NCI-H226 (cell line): ENCODE measurements around the gene OR1F1.
"Not testable (repeated sequence)": the region's sequence is repeated elsewhere in the genome, so short reads cannot be mapped to it uniquely, and the experiment has no call there.

Experiments used
- DNase-seq: peaks from one replicate; pipeline ENCODE4 v3.0.0-alpha.2; 2015

The OR1F1 gene

DNA sequence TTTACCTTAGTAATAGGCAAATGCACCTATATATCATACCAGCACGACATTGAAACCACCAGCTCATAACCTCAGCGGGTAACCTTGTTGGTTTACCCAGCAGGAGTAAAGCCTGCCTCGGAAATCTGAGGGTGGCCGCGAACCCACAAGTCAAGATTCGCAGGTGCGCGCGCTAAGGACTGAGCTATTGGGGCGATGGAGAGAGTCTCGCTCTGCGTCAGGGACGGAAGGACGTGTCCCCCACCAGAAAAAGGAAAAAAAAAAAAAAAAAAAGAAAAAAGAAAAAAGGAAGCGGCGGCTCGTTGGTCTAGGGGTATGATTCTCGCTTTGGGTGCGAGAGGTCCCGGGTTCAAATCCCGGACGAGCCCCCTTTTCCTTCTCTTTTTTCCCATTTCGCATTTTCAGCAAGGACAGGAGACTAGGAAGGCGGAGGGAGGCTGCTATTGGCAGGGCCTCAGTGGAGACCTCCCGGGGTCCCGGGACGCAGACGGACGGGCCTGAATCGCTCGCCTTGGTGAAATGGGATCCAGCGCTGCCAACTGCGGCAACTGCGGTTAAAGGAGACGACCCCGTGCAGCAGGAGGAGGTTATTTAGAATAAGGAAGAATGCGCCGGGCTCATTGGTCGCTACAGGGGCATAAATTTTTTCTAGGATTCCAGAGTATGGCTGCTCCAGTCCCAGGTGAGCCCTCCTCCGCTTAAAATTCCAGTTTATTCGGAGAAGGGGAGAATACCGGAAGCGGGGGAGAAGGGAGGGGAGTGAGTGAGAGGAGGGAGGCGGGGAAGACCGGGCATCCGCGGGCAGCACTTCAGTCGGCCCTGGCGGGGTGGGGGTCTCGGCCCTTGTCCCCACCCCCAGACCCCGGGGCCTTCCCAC lies at the start of gene OR1F1:
OR1F1 (plus strand) TSS at position 407 of the 877 bp plus-strand sequence.
- peak; percentile 89 for DNase-seq

DNA sequence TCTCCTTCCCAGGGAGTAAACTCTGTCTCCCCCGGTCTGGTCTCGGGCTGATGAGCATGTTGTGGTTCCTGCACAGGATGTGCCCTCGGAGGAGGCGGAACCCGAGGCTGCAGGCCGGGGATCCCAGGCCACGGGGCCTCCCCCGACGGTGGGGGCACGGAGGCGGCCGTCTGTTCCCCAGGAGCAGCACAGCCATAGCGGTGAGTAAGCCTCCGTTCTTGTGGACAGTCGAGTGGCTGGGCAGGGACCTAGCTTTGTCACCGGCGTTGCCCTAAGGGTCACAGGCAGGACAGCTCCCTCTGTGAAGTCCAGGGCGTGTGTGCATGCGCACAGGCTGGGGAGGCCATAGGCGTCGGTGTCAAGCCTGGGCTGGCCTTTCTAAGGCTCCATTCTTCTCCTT lies 49.7 kb upstream of the OR1F1 start:
- DNase-seq: no peak

DNA sequence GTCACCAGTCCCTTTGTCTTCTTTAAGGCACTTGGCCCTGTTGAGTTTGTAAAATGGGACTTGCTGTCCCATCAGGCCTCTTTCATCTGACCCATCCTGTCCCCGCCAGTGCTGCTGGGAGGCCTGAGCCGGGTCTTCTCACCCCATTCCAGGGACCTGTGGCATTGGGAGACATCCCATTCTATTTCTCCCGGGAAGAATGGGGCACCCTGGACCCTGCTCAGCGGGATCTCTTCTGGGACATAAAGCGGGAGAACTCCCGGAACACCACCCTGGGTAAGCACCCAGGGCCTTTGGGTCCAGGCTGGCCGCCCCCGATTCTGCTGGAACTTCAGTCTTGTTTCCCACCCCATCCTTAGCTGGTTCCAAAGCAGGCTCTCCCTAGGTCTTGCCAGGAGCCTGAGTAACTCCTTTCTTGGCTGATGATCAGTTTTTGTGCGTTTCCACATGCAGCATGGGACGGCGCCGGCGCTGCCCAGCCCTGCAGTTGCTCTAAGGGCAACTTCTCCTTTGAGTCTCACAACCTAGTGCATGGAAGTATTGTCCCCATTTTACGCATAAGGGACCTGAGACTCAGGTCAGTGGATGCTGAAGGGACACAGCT lies 49.1 kb upstream of the OR1F1 start:
- no peak for DNase-seq

DNA sequence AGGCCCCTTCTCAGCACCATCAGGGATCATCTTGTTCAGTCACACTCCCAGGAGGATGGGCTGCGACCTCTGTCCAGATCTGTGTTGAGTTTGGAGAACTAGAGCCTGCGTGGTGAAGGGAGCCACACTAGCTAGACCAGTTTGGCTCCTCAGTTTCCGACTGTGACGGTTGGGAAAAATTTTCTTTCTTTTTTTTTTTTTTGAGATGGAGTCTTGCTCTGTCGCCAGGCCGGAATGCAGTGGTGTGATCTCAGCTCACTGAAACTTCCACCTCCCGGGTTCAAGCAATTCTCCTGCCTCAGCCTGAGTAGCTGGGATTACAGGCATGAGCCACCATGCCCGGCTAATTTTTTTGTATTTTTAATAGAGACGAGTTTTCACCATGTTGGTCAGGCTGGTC lies 48.4 kb upstream of the OR1F1 start:
- not testable (repeated sequence) for DNase-seq

DNA sequence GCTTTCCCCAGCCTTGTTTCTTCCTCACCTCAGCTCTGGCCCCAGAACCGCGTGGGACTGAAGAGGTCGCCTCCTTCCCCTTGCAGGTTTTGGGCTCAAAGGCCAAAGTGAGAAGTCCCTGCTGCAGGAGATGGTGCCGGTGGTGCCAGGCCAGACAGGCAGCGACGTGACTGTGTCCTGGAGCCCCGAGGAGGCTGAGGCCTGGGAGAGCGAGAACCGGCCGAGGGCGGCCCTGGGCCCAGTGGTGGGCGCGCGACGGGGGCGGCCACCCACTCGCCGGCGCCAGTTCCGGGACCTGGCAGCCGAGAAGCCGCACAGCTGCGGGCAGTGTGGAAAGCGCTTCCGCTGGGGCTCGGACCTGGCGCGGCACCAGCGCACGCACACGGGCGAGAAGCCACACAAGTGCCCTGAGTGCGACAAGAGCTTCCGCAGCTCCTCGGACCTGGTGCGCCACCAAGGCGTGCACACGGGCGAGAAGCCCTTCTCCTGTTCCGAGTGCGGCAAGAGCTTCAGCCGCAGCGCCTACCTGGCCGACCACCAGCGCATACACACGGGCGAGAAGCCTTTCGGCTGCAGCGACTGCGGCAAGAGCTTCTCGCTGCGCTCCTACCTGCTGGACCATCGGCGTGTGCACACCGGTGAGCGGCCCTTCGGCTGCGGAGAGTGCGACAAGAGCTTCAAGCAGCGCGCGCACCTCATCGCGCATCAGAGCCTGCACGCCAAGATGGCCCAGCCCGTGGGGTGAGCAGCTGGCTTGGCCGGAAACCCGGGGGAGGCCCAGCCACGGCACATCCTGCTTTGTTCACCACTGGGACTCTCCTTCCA lies 47.2 kb upstream of the OR1F1 start:
- DNase-seq: no peak

DNA sequence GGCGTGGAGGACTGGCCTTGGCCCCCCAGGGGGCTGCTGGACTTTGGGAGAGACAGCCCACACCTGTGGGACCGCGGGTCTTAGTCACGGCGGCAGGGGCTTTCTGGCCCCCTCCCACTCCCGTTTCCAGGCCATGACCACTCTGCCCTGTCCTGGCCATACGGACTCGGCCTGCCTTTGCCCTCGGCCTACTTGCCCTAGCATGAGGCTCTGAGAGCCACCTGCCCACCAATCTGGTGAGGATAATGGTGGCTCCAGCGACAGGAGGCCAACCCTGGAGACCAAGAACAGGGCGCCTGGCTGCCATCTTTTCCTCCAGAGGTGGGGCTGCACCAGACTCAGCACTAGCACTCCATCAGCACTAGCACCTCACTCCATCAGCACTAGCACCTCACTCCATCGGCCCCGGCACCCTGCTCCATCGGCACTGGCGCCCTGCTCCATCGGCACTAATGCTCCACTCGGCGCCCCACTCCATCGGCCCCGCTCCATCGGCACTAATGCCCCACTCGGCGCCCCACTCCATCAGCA lies 46.2 kb upstream of the OR1F1 start:
- DNase-seq: no peak

DNA sequence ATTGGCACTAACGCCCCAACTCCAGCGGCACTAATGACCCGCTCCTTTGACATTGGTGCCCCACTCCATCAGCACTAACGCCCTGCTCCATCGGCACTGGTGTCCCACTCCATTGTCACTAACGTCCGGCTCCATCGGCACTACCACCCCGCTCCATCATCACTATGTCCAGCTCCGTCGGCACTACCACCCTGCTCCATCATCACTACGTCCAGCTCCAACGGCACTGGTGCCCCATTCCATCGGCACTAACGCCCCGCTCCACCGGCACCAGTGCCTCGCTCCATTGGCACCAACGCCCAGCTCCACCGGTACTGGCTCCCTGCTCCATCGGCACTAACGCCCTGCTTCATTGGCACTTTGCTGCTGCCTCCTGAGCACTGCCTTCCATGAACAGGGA lies 45.7 kb upstream of the OR1F1 start:
- DNase-seq: no peak

DNA sequence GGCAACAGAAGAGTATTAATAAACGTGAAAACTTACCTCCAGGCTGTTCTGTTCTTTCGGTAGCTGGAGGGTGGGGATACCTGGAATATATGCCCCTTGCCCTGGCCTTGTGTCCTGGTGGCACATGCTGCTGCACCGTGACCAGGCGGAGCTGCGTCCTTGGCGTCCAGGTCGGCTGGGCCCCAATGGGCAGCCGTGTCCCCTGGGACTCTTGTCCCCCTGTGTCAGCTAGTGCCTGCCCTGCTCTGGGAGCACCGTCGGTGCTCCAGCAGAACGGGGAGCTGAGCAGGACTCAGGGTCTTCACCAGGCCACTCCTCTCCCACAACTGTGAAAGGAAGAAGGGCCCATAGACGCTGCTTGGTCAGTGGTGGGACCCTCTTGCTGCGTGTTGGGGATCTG lies 45.2 kb upstream of the OR1F1 start:
- DNase-seq: no peak

DNA sequence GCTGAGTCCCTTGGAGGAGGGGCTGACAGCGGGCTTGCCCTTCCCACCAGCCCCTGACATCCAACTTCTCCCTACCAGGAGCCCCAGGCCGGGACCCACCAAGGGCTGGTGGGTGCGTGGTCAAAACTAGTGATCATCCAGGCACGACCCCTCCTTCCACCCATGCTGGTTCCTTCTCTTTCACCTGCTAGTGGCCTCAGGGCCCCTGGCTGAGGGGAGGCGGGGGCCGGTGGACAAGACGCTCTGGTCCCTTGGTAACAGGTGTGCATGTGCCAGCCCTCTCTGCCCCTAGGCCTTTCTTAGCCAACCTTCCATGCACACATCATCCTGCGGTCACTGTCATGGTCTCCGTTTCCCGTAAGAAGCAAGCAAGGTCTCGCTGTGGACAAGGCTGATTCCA lies 44.8 kb upstream of the OR1F1 start:
- DNase-seq: no peak

DNA sequence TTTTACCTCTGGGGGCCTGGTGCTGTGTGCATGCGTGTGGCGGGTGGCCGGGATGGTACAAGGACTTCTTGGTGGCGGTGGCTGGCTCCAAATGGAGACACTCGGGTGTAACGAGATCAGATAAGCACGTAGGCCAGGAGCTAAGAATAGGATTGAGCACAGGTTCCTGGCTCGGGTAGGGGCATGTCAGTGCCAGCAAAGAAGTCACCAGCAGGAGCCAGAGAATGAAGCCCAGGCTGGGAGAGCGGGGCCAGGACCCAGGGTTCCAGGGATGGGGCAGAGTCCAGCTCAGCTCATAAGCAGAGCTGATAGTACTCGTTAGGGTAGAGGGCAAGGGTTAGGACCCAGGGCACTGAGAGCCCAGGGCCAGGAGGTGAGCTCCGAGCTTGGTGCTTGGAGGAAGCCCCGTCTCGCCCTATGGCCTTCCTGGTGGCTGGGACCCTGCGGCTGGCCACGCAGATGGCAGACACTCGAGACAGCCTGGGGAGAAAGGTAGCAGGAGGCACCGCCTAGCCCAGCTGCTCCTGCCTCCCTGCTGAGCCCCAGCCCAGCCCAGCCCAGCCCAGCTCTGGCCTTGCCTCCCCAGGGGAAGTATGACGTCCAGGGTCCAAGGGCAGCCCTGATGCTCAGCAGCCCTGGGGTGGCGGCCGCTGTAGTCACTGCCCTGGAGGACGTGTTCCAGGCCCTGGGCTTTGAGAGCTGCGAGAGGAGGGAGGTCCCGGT lies 44.2 kb upstream of the OR1F1 start:
- DNase-seq: no peak

DNA sequence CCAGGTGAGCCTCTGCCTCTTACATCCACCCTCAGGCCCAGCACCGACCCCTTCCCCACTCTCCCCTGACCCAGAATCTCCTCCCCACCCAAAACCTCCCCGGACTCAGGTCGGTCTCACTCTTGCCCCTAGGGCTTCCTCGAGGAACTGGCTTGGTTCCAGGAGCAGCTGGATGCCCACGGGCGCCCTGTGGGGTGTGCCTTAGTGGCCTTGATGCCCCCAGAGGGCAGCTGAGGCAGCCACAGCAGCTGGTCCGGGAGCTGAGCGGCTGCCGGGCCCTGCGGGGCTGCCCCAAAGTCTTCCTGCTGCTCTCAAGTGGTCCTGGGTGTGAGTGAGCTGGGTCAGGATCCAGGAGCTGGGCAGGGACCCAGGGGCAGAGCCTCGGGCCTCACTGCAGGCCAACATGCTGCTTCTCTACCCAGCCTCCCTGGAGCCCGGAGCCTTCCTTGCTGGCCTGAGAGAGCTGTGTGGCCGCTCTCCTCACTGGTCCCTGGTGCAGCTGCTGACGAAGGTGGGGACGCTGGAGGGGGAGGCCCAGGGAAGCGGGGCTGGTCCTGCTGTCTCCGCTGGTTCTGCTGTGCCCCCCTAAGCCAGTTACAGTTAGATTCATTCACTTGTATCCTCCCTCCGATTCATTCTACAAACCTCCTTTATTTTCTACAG lies 43.6 kb upstream of the OR1F1 start:
- DNase-seq: no peak

DNA sequence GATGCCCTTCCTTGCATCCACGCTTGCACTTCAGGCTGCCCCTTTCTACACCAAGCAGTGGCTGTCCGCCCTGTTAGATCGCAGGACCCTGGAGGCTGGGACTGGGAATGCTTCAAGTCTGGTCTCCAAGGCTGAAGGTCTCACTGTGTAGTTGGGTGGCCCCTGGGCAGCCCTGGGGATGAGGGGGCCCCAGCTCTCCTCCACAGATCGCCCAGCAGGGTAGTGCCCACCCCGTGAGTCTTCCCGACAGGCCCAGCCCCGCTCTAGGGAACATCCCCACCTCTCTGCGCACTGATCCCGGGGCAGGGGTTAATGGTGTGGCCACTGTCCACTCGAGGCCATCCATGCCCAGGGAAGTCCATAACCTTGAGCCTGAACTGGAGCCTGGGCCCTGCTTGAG lies 42.9 kb upstream of the OR1F1 start:
- no peak for DNase-seq

DNA sequence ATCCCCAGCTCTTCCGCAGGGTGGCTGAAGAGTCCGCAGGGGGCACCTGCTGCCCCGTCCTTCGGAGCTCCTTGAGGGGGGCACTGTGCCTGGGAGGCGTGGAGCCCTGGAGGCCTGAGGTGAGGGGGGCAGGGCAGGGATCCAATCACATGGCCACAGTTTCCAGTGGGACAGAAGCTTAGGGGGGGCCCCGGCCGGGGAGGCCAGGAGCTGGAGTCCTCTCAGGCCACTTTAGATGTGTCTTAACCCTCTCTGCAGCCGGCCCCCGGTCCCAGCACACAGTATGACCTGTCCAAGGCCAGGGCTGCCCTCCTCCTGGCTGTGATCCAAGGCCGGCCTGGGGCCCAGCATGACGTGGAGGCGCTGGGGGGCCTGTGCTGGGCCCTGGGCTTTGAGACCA lies 42.3 kb upstream of the OR1F1 start:
- no peak for DNase-seq

DNA sequence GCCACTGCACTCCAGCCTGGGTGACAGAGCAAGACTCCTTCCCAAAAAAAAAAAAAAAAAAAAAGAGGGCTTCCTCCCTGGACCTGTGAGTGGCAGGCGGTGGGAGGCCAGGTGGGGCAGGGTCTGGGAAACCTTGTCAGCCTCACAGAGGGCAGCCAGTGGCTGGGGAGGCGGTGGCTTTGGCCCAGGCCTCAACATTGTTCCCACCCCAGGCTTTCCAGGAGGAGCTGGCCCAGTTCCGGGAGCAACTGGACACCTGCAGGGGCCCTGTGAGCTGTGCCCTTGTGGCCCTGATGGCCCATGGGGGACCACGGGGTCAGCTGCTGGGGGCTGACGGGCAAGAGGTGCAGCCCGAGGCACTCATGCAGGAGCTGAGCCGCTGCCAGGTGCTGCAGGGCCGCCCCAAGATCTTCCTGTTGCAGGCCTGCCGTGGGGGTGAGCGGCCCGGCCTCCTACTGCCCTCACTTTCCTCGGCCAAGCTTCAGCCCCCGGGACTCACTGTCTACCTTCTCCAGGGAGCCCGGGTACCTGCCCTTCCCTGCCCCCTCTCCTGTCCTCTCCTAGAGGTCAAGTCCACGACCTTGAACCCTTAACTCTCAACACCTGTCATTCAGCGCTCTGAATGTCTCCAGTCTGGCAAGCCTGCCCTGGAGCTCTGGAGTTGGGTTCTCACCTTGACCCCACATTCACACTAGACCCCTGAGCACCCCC lies 40.8 kb upstream of the OR1F1 start:
- DNase-seq: no peak

DNA sequence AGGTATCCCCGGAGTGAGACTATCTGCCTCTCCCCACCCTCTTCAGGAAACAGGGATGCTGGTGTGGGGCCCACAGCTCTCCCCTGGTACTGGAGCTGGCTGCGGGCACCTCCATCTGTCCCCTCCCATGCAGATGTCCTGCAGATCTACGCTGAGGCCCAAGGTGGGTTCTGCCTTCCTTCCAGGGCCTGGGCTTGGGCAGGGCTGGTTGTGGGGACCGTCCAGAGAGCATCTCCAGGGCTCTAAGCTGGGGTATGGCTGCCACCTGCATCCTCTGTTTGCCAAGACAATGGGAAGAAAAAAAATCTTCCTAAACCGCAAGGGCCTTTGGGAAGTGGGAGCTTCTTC lies 40.3 kb upstream of the OR1F1 start:
- no peak for DNase-seq

DNA sequence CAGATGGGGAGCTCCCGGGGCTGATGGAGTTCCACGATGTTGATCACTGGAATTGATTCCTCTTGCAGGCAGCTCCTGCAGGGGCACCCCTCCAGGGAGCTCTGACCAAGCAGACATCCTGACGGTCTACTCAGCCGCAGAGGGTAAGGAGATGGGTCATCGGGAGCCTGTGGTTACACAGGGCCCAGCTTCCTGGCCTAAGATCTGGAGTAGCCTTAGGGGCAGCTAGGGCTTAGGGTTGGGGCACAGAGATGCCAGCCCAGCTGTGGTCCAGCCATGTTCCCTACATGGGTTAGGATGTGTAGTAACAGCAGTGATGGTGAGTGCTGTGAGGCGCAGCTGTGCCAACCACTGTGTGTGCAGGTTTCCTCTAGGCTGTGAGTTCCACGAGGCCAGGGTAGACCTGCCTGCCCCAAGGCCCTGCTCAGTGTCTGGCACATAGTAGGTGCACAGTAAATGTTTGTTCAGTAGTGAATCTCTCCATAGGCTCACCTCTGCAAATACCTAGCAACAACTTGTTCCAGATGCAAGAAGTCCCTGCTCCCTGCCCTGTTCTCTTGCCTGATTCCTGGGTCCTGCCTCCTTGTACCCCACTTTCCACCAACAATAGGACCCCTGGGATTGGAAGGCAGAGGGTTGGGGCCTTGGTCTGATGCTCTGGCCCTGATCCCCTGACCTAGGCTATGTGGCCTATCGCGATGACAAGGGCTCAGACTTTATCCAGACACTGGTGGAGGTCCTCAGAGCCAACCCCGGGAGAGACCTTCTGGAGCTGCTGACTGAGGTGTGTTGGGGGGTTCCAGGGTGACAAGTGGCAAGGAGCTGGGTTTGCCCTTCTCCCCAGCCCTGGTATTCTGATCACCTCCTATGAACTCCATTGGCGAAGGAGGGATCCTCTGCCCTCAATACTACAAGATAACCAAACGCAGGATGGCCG lies 39.5 kb upstream of the OR1F1 start:
- DNase-seq: no peak

DNA sequence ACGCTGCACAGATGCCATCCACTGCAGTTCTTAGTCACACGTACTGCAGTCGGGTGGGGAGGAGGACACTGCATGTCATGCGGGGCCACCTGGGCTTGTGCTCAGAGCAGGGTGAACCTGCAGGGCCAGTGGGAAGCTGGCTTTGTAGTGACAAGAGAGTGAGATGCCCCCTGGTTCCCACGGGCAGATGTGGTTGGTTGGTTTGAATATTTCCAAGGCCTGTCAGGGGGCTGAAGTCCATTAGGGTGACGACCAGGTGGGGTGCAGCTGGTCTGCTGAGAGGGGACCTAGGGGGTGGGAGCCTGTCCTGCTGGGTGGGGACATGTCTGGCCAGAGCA lies 38.8 kb upstream of the OR1F1 start:
- DNase-seq: no peak

DNA sequence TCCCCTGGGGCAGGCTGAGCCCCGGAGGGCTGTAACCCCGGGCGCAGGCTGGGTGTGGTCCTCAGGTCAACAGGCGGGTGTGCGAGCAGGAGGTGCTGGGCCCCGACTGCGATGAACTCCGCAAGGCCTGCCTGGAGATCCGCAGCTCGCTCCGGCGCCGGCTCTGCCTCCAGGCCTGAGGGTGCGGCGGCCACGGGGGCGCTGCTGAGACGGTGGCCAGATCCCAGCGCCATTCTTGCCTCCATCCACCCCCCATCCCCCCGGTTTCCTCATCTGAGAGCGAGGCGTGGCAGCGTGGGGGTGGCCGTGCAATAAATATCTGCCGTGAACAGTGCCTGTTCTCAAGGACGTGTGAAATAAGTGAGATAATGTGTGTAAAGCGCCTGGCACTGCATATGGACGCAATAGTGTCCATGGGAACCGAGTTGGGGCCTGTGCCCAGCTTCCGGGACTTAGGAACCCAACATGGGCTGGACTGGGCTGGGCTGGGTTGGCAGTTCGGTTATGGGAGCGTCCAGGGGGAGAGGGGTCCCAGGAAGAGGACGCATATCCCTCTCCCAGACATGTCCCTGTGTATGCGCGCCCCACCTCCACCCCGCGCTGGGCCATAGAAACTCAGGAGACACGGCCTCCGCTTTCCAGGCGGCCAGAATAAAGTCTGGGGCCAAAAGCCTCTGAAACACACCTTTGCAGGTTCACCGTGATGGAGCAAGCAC lies 38.2 kb upstream of the OR1F1 start:
- DNase-seq: peak; percentile 57

DNA sequence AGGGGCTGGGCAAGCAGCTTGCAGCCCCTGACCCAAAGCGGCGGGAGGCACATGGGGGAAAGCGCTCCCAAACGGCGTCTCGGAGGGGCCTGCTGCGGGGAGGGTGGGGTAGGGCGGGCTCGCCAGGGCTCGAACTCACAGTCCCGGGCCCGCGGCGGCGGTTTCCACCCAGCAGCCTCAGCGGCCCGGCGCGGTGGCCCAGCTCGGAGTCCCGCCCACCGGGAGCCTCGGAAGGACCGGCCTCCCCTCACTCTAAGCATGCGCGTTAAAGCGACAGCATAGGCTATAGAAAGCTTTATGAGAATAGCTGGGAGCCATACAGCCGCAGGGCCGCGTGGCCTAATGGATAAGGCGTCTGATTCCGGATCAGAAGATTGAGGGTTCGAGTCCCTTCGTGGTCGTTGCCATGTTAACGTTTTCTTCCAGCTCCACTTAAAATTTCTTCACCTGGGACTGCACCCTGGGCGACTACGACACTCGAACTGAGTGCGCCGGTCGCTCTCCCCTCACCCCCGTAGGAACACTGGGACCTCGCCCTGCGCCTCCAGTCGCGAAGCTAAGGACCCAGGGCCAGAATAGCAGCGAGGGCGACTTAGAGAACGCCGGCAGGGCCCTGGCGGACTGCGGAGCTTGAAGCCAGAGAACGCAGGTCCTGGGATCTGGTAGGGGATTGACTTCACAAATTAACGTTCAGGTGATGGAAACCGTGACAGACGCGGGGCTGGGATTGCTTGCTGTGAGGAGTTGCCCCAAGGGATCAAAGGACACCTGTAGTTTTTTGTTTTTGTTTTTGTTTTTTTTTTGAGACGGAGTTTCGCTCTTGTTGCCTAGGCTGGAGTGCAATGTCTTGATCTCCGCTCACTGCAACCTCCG lies 37.4 kb upstream of the OR1F1 start:
- peak; percentile 87 for DNase-seq
